PFSK-1 (cell line): ENCODE results near the gene CSTF2.

Source experiments
- FOXP2 ChIP-seq: optimal IDR thresholded peaks from 2 replicates; pipeline ENCODE3; 2011; ENCODE audit warnings: borderline replicate concordance, control low read depth, inconsistent platforms; ENCODE audit not compliant: insufficient read depth; ENCODE audit errors: extremely low read length, extremely low read depth
- POLR2AphosphoS5 ChIP-seq: IDR thresholded peaks from 2 replicates; pipeline ENCODE4 v1.6.1; 2012; ENCODE audit warnings: low read depth, mild to moderate bottlenecking, control low read depth, low read length, moderate library complexity
- SIN3A ChIP-seq: IDR thresholded peaks from 2 replicates; pipeline ENCODE4 v1.6.1; 2012; ENCODE audit warnings: mild to moderate bottlenecking, low read length, moderate library complexity, borderline replicate concordance; ENCODE audit not compliant: insufficient read depth
- TAF1 ChIP-seq: IDR thresholded peaks from 2 replicates; pipeline ENCODE4 v1.6.1; 2012; ENCODE audit warnings: low read length, control low read depth, borderline replicate concordance; ENCODE audit not compliant: insufficient read depth
- TF ChIP-seq, protein P1 (sequence below), 2 experiments: IDR thresholded peaks; 2 replicates each; pipeline versions ENCODE4 v1.6.1 to v1.8.0; 2011 to 2012; ENCODE audit warnings: low read depth in 2 of 2, low read length in 2 of 2, control low read depth in 1 of 2, inconsistent platforms in 1 of 2, mild to moderate bottlenecking in 1 of 2, moderate library complexity in 1 of 2; ENCODE audit not compliant: insufficient read depth in 1 of 2

DNA sequence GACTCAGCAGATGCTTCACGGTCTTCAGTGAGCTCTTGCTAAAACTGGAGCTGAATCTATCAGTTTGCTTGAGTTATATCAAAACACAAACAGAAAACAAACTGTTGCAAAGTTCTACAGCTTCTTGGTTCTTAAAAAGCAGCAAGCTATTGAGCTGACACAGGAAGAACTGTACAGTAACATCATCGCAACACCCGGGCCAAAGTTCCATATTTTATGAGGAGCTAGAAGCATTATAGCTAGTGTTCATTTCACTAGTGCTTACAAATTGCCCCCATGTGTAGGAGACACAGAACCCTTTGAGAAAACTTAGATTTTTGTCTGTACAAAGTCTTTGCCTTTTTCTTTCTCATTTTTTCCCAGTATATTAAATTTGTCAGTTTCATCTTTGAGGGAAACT, 17.3 kb upstream of the CSTF2 start:
- TF ChIP-seq POLR2AphosphoS5: no peak
- TF ChIP-seq, protein P1, sequence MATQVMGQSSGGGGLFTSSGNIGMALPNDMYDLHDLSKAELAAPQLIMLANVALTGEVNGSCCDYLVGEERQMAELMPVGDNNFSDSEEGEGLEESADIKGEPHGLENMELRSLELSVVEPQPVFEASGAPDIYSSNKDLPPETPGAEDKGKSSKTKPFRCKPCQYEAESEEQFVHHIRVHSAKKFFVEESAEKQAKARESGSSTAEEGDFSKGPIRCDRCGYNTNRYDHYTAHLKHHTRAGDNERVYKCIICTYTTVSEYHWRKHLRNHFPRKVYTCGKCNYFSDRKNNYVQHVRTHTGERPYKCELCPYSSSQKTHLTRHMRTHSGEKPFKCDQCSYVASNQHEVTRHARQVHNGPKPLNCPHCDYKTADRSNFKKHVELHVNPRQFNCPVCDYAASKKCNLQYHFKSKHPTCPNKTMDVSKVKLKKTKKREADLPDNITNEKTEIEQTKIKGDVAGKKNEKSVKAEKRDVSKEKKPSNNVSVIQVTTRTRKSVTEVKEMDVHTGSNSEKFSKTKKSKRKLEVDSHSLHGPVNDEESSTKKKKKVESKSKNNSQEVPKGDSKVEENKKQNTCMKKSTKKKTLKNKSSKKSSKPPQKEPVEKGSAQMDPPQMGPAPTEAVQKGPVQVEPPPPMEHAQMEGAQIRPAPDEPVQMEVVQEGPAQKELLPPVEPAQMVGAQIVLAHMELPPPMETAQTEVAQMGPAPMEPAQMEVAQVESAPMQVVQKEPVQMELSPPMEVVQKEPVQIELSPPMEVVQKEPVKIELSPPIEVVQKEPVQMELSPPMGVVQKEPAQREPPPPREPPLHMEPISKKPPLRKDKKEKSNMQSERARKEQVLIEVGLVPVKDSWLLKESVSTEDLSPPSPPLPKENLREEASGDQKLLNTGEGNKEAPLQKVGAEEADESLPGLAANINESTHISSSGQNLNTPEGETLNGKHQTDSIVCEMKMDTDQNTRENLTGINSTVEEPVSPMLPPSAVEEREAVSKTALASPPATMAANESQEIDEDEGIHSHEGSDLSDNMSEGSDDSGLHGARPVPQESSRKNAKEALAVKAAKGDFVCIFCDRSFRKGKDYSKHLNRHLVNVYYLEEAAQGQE (IDR thresholded peaks at IDR 0.05; ENCODE audit: insufficient read depth in 1 of 2, low read depth in 2 of 2, low read length in 2 of 2): no peak
- TF ChIP-seq TAF1: no peak
- no peak for TF ChIP-seq SIN3A
- TF ChIP-seq FOXP2: no peak
